Measurements from ENCODE around the gene CNIH2. TPM values are rescaled to one million over a fixed set of nuclear protein-coding genes. Genes with fewer than 3 reads are reported as not detected.

Gene CNIH2
- total and polyA plus RNA-seq, 2 of the 8 experiments (the other 6 are each of a cell fraction or from before 2014, with no cell fraction given): 12.5 to 15.8 TPM

- TF ChIP-seq CTBP2 (IDR thresholded peaks at IDR 0.05; ENCODE audit: borderline replicate concordance, insufficient read depth, insufficient read length, low read length) (no peak), SRF (IDR thresholded peaks at IDR 0.05; ENCODE audit: low read depth, low read length) (no peak)
These were observed 40.1 kb upstream of the CNIH2 start (continued) for GRCh38 chr11:66237867-66238266.

Data from H1 (cell line).